GM21737 (cell line): ENCODE measurements around the gene CSK.
"Not testable (repeated sequence)": the region's sequence is repeated elsewhere in the genome, so short reads cannot be mapped to it uniquely, and the experiment has no call there.

Experiments
- ATAC-seq: cut with Tn5 transposase; IDR thresholded peaks from one replicate; pipeline ENCODE4 v1.9.1; 2021; ENCODE audit warnings: mild to moderate bottlenecking, moderate library complexity; ENCODE audit not compliant: unreplicated experiment

CSK gene

DNA sequence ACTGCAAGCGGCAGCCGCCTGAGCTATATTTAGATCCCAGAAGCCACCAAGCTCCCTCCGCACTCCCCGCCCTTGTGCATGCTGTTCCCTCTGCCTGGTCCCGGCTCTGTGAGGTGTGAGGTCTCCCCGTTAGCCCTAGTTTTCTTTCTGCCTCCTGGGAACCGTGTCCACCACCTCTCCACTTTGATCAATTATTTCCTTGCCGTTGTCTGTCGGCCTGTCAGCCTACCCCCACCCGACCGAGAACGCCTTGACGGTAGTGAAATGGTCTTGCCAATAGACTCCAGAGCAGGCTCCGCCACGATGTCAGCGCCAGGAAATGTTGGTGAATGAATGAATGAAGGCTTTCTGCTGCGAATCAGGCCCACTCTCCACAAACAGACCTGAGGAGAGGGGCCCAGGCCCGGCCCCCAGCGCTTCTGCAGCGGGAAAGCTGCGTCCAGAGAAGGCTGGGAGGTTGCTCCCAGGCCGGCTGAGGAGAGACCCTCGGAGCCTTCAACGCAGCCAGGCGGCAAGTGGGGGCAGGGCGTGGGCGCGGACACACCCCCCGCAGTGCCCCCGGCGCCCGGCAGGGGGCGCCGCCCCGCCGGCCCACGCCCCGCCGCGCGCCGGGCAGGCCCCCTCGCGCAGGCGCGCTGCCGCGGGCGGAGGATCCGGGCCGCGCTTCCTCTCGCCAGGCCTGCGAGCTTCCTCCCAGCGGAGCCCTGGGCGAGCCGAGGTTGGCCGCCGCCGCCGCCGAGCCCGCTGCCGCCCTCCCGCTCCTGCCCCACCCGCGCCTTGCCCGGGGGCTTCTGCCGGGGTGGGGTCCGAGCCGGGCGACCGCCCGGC, at the start of gene CSK:
Gene CSK, plus strand, starts transcription at position 650 of the 828 bp plus-strand sequence. CDS start 16,218 bp downstream, outside the sequence.
- ATAC-seq = peak; percentile 32

DNA sequence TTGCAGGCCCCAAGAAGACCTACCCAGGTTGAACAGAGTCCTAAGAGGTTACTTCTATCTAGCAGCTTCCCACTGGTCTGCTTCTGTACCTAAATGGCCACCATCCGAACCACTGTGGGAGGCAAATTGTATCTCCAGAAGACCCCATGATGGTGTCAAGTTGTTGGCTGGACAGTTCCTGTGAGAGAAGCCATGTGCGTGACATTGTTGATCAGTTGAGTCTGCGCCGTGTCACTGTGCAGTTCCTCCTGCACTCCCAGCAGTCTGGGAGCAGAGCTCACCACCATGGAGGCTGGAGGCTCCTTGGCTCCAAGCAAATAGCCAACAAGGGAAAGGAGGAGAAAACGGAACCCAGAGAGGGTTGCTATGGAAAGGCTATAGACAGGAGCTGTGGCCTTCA, 49.0 kb upstream of the CSK start:
- no peak for ATAC-seq

DNA sequence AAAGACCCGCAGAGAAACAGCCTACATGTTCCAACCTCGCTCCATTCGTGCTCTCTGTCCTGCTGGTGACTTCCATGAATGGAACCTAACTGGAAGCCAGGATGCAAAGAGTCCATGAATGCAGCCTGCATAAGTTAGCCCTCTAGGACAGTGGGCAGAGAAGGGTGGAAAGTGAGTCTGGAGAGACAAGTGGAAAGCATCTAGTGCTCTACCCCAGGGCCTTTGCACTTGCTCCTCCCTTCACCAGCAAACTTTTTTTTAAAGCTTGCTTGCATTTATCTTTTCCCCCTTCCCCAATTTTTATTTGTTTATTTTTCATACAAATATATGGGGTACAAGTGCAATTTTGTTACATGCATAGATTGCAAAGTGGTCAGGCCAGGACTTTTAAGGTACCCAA, 48.6 kb upstream of the CSK start:
- no peak for ATAC-seq

DNA sequence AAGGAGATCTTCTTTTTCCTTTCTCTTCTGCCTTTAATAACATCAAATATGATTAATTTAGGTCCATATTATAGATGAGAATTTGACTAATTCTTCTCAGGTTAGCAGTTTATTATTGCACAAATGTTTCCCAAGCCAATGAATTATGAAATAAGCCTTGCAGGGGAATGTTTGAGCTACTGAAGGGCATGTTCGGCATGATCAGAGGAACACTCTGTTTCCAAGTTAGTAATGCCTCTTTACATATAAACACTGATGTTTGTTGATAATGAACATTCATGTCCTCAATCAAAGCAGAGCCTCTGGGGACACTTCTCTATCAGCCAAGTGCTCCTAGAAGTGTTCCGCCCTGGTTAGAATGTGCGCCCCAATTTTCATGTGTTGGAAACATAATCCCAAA, 46.6 kb upstream of the CSK start:
- no peak for ATAC-seq

DNA sequence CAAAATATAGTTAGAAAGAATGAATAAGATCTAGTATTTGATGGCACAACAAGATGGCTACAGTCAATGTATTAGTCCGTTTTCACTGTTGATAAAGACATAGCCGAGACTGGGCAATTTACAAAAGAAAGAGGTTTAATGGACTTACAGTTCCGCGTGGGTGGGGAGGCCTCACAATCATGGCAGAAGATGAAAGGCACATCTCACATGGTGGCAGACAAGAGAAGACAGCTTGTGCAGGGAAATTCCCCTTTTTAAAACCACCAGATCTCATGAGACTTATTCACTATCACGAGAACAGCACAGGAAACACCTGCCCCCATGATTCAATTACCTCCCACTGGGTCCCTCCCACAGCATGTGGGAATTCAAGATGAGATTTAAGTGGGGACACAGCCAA, 43.6 kb upstream of the CSK start:
- not testable (repeated sequence) for ATAC-seq

DNA sequence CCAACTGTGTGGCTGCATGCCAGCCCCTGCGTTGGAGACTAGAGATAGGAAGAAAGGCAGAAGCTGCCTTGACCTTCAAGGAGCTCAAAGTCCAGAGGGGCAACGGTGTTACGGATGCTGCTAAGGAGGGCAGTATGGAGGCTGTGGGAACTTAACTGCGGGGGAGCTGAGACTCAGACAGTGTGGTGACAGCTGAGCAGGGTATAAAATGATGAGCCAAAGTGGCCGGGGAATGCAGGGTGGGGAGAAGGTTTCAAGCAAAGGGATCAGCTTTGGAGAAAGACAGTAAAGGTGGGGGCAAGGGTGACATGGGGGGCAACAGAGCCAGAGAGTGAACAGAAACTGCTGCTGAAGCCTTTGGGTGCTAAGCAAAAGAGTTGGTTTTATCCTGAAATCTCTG, 39.5 kb upstream of the CSK start:
- ATAC-seq = no peak

DNA sequence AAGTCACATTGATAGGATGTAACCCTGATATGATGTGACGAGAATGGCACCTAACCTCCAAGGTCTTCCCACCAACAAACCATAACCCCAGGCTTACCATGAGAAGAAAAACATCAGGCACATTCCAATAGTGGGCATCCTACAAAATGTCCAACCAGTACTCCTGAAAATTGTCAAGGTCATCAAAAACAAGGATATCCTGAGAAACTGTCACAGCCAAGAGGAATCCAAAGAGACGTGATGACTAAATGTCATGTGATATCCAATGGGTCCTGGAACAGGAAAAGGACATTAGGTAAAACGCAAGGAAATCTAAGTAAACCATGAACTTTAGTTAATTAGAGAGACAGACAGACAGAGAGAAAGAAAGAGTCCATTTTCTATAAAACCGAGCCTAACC, 35.5 kb upstream of the CSK start:
- no peak for ATAC-seq

DNA sequence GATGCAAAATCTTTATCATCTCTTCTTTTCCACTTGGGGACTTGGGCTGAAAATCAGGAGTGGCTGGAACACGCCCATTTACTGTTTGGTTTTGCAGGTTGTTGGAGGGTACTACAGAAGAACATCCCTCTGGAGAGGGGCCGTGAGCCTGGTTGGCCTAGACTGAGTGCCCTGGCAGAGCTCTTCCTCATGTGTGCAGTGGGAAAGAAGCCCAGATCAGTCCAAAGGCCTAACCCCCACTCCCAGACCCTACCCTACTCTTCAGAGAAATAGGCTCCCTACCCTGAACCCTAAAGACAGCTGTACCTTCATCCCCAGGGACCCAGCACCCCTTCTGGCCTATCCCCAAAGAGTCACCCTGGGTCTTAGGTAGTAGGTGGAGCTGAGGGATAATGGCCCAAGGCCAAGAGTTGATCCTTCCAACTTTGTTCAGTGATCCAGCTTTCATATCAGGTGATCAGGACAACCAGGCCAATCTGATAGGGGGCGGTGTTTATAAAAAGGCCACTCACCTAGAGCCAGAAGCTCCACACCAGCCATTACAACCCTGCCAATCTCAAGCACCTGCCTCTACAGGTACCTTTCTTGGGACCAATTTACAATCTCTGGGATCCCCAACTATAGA, 33.4 kb upstream of the CSK start, which contains the start of gene CYP1A2:
Gene CYP1A2, plus strand, starts transcription at position 524 of the 625 bp plus-strand sequence. CDS start 894 bp downstream, outside the sequence.
- no peak for ATAC-seq

DNA sequence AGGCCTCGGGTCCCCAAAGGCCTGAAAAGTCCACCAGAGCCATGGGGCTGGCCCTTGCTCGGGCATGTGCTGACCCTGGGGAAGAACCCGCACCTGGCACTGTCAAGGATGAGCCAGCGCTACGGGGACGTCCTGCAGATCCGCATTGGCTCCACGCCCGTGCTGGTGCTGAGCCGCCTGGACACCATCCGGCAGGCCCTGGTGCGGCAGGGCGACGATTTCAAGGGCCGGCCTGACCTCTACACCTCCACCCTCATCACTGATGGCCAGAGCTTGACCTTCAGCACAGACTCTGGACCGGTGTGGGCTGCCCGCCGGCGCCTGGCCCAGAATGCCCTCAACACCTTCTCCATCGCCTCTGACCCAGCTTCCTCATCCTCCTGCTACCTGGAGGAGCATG, 32.0 kb upstream of the CSK start:
- ATAC-seq = no peak

DNA sequence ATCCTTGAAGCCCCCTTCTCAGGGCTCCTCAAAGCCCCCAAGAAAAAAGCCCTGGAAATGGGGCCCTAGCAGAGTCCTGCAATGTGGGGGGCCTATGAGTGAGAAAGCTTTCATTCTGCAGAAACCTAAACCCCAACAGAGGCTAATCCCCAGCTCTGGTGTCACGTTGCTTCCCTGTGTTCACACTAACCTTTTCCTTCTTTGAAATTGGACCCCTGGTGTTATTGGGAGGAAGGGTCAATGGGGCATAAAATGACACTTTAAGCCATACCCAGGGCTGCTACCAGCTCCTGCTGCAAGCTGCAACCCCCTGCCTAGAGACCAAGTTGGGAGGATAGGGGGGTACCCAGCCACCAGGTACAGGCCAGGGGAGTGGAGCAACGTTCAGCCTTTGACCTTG, 31.1 kb upstream of the CSK start:
- no peak for ATAC-seq

DNA sequence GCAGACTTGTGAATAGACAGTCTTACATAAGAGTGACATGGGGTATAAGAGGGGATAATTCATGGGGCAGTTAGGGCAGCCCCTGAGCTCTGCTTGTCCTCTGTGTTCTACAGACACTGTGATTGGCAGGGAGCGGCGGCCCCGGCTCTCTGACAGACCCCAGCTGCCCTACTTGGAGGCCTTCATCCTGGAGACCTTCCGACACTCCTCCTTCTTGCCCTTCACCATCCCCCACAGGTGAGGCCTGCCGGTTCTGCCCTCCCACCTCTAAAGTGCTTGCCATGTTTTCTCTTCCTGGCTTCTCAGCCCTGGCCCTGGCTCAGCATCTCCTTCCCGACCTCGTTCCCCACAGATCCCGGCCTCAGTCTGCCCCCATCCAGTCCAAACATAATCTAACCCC, 29.9 kb upstream of the CSK start:
- ATAC-seq = no peak

DNA sequence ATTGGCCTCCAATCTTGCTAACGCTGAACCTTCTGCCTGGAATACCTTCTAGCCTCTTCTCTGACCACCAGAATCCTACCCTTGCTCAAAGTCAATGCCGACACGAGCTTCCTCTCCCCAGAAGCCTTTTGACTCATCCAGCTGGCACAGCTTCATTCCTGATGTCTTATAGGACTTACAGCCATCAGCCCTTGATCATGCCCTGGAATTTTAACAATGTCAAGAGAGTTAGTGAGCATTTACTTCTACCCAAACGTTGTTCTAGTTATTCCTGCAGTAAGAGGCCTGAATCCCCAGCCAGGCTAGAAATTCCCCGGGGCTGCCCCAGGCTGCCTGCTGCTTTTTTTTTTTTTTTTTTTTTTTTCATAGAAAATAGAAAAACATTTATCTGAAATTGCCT, 29.3 kb upstream of the CSK start:
- no peak for ATAC-seq

DNA sequence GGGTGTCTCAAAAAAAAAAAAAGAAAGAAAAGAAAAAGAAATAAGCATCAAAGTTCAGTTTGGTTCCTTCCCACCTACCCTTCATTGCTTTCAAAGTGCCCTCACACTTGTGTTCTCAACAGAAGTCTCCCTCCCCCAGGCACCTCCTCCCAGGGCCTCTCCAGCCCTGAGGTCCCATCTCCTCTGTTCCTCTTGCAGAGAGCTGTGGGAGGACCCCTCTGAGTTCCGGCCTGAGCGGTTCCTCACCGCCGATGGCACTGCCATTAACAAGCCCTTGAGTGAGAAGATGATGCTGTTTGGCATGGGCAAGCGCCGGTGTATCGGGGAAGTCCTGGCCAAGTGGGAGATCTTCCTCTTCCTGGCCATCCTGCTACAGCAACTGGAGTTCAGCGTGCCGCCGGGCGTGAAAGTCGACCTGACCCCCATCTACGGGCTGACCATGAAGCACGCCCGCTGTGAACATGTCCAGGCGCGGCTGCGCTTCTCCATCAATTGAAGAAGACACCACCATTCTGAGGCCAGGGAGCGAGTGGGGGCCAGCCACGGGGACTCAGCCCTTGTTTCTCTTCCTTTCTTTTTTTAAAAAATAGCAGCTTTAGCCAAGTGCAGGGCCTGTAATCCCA, 27.2 kb upstream of the CSK start:
- no peak for ATAC-seq

DNA sequence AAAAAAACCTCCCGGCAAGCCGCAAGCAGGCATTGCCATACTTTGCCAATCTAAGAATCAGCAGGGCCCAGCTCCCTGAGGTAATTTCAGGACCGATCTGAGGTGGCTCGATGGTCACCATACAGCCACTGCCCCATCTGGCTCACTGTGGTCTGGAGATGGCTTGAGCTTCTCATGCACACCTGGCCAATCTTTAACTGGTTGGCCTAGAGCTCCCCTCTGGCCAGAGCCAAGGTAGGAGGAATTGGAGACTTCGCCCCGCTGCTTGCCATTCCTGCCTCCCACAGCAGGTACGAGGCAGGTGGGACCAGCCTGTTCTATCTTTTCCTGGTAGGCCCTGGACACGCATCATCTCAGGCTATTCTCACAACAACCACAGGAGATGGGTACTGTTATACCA, 23.1 kb upstream of the CSK start:
- no peak for ATAC-seq

DNA sequence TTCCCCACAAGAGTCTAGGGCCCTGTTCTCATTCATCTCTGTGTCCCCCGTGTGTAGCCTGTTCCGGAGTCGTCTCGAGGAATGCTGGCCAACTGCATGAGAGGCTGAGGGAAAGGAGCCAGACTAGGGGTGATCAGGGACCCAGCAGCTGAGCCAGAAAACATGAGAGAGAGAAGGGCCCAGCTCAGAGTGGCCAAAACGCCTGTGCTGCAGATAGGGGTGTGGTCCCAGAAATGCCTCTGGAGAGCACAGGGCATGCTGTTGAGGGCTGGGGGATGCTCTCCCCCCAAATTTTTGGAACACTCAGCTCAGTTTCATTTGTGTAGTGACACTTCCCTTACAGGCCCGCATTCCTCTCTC, 19.1 kb upstream of the CSK start:
- ATAC-seq = no peak

DNA sequence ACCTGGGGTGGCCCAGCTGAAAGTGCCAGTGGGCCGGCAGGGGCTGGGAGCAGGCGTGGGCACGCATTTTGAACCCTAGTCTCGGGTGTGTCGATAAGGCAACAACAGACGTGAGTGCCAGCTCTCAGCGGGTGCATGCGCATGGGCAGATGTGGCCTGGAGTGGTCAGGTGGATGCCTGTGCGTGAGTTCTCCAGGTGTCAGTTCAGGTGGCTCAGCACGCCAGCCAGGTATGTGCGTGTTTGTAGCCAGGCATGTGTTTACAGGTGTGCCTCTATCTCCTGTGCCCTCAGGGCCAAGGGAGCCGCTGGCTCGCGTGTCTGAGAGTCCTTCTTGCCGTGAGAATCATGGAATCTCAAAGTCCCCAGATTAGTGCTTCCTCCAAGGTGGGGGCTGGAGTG, 18.5 kb upstream of the CSK start:
- no peak for ATAC-seq

DNA sequence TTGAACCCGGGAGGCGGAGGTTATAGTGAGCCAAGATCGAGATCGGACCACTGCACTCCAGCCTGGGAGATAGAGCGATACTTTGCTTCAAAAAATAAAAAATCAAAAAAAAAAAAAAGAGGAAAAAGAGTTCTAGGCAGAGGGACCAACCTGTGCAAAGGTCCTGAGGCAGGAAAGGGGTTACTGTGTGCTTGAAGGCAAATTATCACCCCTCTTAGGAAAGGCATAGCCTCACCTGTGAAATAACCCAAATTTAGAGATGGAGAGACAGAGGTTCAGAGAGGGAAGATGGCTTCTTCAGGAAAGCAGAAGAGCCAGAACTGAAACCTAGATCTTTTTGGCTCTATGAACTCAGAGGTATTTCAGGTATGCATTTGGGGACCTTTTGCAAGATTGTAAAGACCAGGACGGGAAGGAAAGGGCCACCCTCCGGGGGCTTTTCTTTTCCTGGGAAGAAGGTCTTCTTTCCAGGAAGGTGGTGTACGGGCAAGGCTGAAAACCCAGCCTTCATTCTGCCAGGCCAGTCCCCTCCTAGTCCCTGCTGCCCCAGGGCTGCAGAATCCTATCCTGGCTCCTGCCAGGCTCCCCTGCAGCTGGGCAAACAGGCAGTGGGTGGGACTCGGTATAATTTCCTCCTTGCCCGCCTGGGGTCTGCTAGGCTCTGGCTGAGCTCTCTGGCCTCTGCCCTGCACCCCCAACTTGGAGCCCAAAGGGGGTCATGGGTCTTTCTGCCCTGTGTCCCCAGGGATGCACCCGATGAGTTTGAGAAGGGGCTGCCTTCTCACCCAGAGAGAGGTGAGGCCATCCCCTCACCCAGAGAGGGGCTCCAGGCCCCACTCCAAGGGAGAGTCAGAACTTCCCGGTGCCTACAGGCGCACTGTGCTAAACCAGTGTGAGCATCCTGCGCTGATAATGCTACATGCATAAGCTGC, 14.4 kb upstream of the CSK start:
- ATAC-seq = no peak

DNA sequence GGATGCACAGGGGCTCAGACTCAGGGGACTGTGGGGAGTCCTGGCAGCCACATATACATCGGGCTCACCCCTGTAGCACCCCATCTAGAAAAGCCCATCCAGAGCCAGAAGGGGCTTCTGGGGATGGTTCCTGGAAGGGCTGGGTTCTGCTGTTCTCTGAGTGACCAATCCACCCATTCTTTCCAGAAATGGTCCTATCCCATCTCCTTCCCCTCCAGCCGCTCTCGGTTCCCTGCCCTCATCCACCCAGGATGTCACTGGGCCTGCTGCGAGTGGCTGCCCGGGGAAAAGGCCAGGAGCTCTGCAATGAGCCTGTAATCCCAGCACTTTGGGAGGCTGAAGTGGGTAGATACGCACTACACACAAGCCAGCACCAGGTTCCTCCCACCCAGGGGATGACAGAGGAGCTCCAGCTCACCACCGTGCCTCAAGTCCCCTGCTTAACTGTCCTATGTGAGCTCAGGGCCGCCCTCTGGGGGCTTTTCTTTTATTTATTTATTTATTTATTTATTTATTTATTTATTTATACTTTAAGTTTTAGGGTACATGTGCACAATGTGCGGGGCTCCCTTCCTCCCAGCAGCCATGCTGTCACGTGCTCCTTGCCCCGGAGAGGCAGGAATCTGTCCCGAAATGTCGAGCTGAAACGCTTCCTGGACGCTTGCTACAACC, 13.6 kb upstream of the CSK start:
- ATAC-seq = no peak

DNA sequence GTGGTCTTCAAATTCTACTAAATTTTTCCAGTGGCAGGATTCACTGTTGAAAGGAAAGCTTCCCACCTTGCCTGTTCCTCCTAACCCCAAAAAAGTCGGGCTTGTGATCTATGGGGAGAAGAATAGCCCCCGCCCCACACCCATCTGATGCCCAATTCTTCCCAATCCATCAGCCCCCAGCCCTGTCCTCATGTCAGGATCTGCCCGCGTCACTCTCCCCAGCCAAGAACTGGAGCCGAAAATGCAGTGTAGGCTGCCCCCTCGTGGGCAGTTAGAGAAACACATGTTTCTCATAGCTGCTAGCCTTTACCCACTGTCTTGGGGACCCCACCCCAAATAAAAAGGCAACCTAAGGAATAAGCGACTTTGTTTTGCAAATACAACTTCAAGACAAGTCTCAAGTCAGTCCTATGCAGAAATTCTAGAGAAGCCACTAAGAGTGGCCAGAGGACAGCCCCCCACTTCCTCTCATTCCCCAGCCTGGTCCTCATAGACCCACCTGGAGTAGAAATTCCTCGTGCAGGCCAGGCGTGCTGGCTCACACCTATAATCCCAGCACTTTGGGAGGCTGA, 13.0 kb upstream of the CSK start:
- ATAC-seq = no peak

DNA sequence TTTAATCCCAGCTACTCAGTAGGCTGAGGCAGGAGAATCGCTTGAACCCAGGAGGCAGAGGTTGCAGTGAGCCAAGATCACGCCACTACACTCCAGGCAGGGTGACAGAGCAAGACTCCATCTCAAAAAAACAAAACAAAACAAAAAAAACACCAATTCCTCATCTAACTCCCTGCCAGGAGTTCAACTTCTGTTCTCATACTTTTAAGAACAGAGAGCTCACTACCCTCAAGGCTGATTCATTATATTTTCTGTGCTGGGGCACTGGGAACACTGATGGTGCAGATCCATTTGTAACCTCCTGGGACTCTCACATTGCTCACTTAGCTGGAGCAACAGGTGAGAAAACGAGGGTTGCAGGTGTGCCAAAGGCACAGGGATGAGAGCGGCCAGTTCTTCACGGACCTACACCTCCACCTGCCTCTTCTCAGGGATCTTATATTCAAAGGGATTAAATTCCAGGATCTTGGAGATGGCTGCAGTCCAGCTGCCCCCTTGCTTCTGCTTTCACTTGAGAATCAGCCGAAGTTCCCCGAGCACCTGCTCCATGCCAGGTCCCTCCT, 12.3 kb upstream of the CSK start:
- no peak for ATAC-seq
